Measurements from ENCODE around the gene TMC7. TPM values are rescaled to one million over a fixed set of nuclear protein-coding genes. Genes with fewer than 3 reads are reported as not detected.

Gene TMC7
- total and polyA plus RNA-seq, 2 of the 13 experiments (the other 11 are each of a cell fraction or from before 2014, with no cell fraction given) = 1.2 to 5.1 TPM

DNA sequence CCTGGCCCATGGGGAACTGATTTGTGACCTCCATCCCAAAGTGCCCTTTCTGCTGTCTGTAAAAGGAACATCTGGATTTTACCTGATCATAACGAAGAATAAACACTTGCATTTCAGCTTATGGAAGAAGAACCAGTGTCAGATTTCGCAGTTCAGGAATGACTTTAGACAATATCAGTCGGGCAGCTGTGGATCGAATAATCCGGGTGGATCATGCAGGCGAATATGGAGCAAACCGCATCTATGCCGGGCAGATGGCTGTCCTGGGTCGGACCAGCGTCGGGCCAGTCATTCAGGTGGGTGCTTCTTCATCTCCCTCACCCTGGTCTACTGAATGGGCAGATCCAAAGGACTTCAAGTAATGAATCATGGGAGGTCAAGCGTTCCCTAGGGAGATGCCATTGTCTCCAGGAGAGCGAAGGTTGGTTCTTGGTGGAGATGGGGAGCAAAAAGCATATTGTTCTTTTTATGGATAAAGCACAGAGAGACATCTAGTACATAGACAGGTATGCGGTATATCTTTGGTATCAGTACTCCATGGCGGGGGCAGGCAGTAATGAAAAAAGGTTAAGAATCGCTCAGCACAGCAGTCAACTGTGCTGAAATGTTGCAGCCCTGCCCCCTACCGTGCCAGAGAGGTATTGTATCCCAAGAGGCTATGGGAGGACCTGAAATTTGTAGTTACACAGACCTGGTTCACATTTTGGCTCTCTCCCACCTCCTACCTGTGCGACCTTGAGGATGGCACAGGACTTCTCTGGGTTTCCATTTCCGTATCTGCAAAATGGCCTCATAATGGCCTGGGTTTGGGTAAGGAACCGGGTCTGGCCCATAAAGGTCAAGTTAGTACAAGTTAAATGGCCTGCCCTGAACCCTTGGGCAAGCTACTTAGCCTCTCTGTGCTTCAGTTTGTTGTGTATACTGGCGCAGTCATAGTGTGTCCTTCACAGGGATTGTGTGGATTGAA, 88.4 kb downstream of the TMC7 start (continued):
- TF ChIP-seq, protein P1, sequence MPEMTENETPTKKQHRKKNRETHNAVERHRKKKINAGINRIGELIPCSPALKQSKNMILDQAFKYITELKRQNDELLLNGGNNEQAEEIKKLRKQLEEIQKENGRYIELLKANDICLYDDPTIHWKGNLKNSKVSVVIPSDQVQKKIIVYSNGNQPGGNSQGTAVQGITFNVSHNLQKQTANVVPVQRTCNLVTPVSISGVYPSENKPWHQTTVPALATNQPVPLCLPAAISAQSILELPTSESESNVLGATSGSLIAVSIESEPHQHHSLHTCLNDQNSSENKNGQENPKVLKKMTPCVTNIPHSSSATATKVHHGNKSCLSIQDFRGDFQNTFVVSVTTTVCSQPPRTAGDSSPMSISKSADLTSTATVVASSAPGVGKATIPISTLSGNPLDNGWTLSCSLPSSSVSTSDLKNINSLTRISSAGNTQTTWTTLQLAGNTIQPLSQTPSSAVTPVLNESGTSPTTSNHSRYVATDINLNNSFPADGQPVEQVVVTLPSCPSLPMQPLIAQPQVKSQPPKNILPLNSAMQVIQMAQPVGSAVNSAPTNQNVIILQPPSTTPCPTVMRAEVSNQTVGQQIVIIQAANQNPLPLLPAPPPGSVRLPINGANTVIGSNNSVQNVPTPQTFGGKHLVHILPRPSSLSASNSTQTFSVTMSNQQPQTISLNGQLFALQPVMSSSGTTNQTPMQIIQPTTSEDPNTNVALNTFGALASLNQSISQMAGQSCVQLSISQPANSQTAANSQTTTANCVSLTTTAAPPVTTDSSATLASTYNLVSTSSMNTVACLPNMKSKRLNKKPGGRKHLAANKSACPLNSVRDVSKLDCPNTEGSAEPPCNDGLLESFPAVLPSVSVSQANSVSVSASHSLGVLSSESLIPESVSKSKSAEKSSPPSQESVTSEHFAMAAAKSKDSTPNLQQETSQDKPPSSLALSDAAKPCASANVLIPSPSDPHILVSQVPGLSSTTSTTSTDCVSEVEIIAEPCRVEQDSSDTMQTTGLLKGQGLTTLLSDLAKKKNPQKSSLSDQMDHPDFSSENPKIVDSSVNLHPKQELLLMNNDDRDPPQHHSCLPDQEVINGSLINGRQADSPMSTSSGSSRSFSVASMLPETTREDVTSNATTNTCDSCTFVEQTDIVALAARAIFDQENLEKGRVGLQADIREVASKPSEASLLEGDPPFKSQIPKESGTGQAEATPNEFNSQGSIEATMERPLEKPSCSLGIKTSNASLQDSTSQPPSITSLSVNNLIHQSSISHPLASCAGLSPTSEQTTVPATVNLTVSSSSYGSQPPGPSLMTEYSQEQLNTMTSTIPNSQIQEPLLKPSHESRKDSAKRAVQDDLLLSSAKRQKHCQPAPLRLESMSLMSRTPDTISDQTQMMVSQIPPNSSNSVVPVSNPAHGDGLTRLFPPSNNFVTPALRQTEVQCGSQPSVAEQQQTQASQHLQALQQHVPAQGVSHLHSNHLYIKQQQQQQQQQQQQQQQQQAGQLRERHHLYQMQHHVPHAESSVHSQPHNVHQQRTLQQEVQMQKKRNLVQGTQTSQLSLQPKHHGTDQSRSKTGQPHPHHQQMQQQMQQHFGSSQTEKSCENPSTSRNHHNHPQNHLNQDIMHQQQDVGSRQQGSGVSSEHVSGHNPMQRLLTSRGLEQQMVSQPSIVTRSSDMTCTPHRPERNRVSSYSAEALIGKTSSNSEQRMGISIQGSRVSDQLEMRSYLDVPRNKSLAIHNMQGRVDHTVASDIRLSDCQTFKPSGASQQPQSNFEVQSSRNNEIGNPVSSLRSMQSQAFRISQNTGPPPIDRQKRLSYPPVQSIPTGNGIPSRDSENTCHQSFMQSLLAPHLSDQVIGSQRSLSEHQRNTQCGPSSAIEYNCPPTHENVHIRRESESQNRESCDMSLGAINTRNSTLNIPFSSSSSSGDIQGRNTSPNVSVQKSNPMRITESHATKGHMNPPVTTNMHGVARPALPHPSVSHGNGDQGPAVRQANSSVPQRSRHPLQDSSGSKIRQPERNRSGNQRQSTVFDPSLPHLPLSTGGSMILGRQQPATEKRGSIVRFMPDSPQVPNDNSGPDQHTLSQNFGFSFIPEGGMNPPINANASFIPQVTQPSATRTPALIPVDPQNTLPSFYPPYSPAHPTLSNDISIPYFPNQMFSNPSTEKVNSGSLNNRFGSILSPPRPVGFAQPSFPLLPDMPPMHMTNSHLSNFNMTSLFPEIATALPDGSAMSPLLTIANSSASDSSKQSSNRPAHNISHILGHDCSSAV (CRISPR knock-in tag; IDR thresholded peaks at IDR 0.05; ENCODE audit: borderline replicate concordance) = no peak
- TF ChIP-seq, protein P2, sequence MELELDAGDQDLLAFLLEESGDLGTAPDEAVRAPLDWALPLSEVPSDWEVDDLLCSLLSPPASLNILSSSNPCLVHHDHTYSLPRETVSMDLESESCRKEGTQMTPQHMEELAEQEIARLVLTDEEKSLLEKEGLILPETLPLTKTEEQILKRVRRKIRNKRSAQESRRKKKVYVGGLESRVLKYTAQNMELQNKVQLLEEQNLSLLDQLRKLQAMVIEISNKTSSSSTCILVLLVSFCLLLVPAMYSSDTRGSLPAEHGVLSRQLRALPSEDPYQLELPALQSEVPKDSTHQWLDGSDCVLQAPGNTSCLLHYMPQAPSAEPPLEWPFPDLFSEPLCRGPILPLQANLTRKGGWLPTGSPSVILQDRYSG (CRISPR knock-in tag; IDR thresholded peaks at IDR 0.05) = no peak
- TF ChIP-seq, protein P3, sequence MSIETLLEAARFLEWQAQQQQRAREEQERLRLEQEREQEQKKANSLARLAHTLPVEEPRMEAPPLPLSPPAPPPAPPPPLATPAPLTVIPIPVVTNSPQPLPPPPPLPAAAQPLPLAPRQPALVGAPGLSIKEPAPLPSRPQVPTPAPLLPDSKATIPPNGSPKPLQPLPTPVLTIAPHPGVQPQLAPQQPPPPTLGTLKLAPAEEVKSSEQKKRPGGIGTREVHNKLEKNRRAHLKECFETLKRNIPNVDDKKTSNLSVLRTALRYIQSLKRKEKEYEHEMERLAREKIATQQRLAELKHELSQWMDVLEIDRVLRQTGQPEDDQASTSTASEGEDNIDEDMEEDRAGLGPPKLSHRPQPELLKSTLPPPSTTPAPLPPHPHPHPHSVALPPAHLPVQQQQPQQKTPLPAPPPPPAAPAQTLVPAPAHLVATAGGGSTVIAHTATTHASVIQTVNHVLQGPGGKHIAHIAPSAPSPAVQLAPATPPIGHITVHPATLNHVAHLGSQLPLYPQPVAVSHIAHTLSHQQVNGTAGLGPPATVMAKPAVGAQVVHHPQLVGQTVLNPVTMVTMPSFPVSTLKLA (IDR thresholded peaks at IDR 0.05) = no peak
- TF ChIP-seq ZNF709 (CRISPR knock-in tag; IDR thresholded peaks at IDR 0.05) (no peak), ZNF607 (CRISPR knock-in tag; IDR thresholded peaks at IDR 0.05; ENCODE audit: borderline replicate concordance) (no peak), HNRNPLL (IDR thresholded peaks at IDR 0.05; ENCODE audit: low read depth, low read length, poor library complexity, severe bottlenecking) (no peak), SP1 (IDR thresholded peaks at IDR 0.05) (no peak), SP1 (CRISPR knock-in tag; IDR thresholded peaks at IDR 0.05) (no peak), ZNF558 (CRISPR knock-in tag; IDR thresholded peaks at IDR 0.05; ENCODE audit: borderline replicate concordance) (no peak), ZNF879 (CRISPR knock-in tag; IDR thresholded peaks at IDR 0.05) (no peak), ZNF205 (CRISPR knock-in tag; IDR thresholded peaks at IDR 0.05) (no peak), HDAC6 (IDR thresholded peaks at IDR 0.05; ENCODE audit: low read depth, low read length) (no peak)
- TF ChIP-seq, protein P4, sequence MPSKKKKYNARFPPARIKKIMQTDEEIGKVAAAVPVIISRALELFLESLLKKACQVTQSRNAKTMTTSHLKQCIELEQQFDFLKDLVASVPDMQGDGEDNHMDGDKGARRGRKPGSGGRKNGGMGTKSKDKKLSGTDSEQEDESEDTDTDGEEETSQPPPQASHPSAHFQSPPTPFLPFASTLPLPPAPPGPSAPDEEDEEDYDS (CRISPR knock-in tag; IDR thresholded peaks at IDR 0.05) = 0 out of 2 replicates have a peak, but pooled peaks have one; percentile 35
- TF ChIP-seq, protein P5, sequence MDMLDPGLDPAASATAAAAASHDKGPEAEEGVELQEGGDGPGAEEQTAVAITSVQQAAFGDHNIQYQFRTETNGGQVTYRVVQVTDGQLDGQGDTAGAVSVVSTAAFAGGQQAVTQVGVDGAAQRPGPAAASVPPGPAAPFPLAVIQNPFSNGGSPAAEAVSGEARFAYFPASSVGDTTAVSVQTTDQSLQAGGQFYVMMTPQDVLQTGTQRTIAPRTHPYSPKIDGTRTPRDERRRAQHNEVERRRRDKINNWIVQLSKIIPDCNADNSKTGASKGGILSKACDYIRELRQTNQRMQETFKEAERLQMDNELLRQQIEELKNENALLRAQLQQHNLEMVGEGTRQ (IDR thresholded peaks at IDR 0.05; ENCODE audit: low read depth, low read length) = no peak
- TF ChIP-seq, protein P5 (CRISPR knock-in tag; IDR thresholded peaks at IDR 0.05; ENCODE audit: borderline replicate concordance) = no peak
